Adrenal gland (tissue), 12 donors: ENCODE data around the gene ZSWIM9. TPM values are rescaled to one million over a fixed set of nuclear protein-coding genes. Genes with fewer than 3 reads are reported as not detected.
"Not testable (repeated sequence)": the region's sequence is repeated elsewhere in the genome, so short reads cannot be mapped to it uniquely, and the experiment has no call there.

Experiments used
- DNase-seq, 7 donors: peaks; one replicate each; pipeline ENCODE4 v3.0.0-alpha.2; 2019 to 2020
- H3K27ac ChIP-seq, 5 donors: fragments of 200-600 bp; sonication (generic) in 4 of 5; 1 replicate in 3 of 5; 2 replicates in 2 of 5; pipeline versions ENCODE4 v1.5.1 to v1.8.0; 2016 to 2020; ENCODE audit warnings: mild to moderate bottlenecking in 1 of 5
- H3K27me3 ChIP-seq: fragments of 200-600 bp; 2 replicates; pipeline ENCODE4 v1.8.0; 2021
- H3K36me3 ChIP-seq, 2 donors: fragments of 200-600 bp; replicated peaks in 1 of 2; 1 replicate in 1 of 2; 2 replicates in 1 of 2; pipeline versions ENCODE4 v1.5.1 to v1.8.0; 2018 to 2022
- H3K4me1 ChIP-seq, 2 donors: fragments of 200-600 bp; replicated peaks in 1 of 2; 1 replicate in 1 of 2; 2 replicates in 1 of 2; pipeline versions ENCODE4 v1.5.1 to v1.8.0; 2018 to 2021
- H3K4me3 ChIP-seq, 4 donors: fragments of 200-600 bp; sonication (generic) in 3 of 4; one replicate each; pipeline ENCODE4 v1.5.1; 2016 to 2018
- H3K9me3 ChIP-seq, 3 donors: fragments of 200-600 bp; sonication (generic) in 1 of 3; replicated peaks in 1 of 3; 1 replicate in 2 of 3; 2 replicates in 1 of 3; pipeline versions ENCODE4 v1.5.1 to v1.8.0; 2016 to 2021
- POLR2A ChIP-seq, 2 donors: fragments of 450-650 bp; IDR thresholded peaks; one replicate each; pipeline ENCODE4 v1.6.1; 2017; ENCODE audit warnings: antibody characterized with exemption in 2 of 2, mild to moderate bottlenecking in 2 of 2, moderate library complexity in 1 of 2
- WGBS, 4 donors: extraction: QIAGEN DNeasy Blood & Tissue Kit in 2 of 4; methylation state at CpG; one replicate each; pipeline versions ENCODE4 v1.1.5 to v1.1.7; 2013 to 2017; 5-methylcytosine and 5-hydroxymethylcytosine counted together
- intact Hi-C, 2 donors: fragments of 100-400 bp; cut with DNase I; formaldehyde crosslinking; loops; one replicate each; pipeline versions ENCODE4 v1.14.1 to v1.15.0; 2022 to 2023
- polyA plus RNA-seq, 3 donors: library from polyadenylated mRNA; stranded (reverse); fragments of 200-250 nt in 2 of 3; fragments of 350-450 nt in 1 of 3; fragmentation: Illumina TruSeq in 1 of 3; extraction: RNeasy Lipid Tissue Mini Kit (QIAGEN cat#74804) in 1 of 3; gene quantifications; one replicate each; pipeline ENCODE4 v1.2.3, GENCODE V29; 2013 to 2014
- total RNA-seq, 9 donors: library from RNA; depleted of rRNA in 4 of 9; stranded (reverse); fragments of >200 nt in 4 of 9; fragments of 120-200 nt in 1 of 9; fragmentation: NEBNext Ultra II Directional in 1 of 9; extraction: Animal tissue kit (Norgen Biotek cat#: 25700) in 1 of 9; gene quantifications; one replicate each; pipeline versions ENCODE4 v1.1.0 to v1.2.4, GENCODE V29; 2013 to 2023
- TF ChIP-seq, protein P1 (sequence below), 6 experiments: fragments of 450-650 bp in 4 of 6; fragments of 200-600 bp in 2 of 6; sonication (generic) in 1 of 6; IDR thresholded peaks; 1 replicate in 5 of 6; 2 replicates in 1 of 6; pipeline versions ENCODE4 v1.5.1 to v1.8.0; 2016 to 2021; ENCODE audit warnings: antibody characterized with exemption in 6 of 6, mild to moderate bottlenecking in 2 of 6, moderate library complexity in 1 of 6
- donor health status: healthy with polysubstance abuse.
- donor health status: Bipolar disorder and iron deficiency.
- donor health status: DM: yes; HTN: yes; CAD: no.
- donor health status: DM: no; HTN: no; CAD: no.
- donor health status: DM: no; HTN: no; CAD: no.
- donor health status: DM: yes; HTN: yes; CAD: no.

ZSWIM9 gene
- total and polyA plus RNA-seq, 12 donors, result 0.52 to 8.0 (median 3.8) TPM

DNA sequence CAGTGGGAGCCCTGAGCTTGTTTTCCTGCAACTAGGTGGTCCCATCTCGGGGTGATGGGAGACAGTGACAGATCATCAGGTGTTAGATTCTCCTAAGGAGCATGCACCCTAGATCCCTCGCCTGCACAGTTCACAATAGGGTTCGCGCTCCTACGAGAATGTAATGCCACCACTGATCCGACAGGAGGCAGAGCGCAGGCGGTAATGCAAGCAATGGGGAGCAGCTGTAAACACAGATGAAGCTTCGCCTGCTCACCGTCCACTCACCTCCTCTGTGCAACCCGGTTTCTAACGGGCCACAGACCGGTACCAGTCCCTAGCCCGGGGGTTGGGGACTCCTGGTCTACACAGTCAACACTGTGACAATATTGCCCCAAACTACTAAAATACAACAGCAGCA, 46.5 kb downstream of the ZSWIM9 start:
- no peak for TF ChIP-seq POLR2A (IDR thresholded peaks at IDR 0.05)
- TF ChIP-seq, protein P1, sequence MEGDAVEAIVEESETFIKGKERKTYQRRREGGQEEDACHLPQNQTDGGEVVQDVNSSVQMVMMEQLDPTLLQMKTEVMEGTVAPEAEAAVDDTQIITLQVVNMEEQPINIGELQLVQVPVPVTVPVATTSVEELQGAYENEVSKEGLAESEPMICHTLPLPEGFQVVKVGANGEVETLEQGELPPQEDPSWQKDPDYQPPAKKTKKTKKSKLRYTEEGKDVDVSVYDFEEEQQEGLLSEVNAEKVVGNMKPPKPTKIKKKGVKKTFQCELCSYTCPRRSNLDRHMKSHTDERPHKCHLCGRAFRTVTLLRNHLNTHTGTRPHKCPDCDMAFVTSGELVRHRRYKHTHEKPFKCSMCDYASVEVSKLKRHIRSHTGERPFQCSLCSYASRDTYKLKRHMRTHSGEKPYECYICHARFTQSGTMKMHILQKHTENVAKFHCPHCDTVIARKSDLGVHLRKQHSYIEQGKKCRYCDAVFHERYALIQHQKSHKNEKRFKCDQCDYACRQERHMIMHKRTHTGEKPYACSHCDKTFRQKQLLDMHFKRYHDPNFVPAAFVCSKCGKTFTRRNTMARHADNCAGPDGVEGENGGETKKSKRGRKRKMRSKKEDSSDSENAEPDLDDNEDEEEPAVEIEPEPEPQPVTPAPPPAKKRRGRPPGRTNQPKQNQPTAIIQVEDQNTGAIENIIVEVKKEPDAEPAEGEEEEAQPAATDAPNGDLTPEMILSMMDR (IDR thresholded peaks at IDR 0.05), result no peak
- H3K27me3 ChIP-seq, result no peaks in the 10 kb centered on the region
- peaks cover 0 to 3% of the 10 kb centered on the region in 2 donors for H3K36me3 ChIP-seq
- intact Hi-C loops, result no loop called here
- no peak overlapping the region for H3K4me3 ChIP-seq
- no peak overlapping the region for H3K27ac ChIP-seq
- no peaks in the 10 kb centered on the region for H3K4me1 ChIP-seq
- WGBS, 4 donors, result 78 to 93% (median 87%) methylated on average over 8 to 14 of the region's 14 CpGs
- no peak for DNase-seq
- H3K9me3 ChIP-seq, result no peaks in the 10 kb centered on the region

DNA sequence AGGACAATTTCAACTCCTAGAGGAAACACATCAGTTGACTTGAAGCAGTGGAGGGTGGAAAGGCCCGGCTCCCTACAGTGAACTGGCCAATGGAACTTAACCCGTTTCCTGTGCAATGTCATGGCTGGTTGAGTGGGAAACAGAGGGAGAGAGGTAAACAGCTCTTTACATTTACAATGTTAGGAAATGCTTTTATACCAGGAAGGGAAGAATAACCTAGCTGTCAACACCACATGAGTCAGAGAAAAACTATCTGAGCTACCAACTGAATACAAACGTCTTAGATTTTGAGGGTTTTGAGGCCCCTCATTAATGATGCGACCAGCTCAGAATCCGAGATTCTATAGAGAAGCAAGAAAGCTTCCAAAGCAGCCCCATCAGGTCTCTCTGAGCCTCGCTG, 48.5 kb downstream of the ZSWIM9 start:
- DNase-seq, result no peak
- no peaks in the 10 kb centered on the region for H3K9me3 ChIP-seq
- H3K36me3 ChIP-seq, result peaks cover 0 to 2% of the 10 kb centered on the region in 2 donors
- H3K4me1 ChIP-seq, result no peaks in the 10 kb centered on the region
- intact Hi-C loops, result no loop called here
- no peak overlapping the region for H3K27ac ChIP-seq
- TF ChIP-seq POLR2A (IDR thresholded peaks at IDR 0.05), result no peak
- TF ChIP-seq, protein P1 (IDR thresholded peaks at IDR 0.05), result no peak
- WGBS, 4 donors, result 91 to 95% (median 94%) methylated on average over 6 of the region's 6 CpGs
- H3K4me3 ChIP-seq, result no peak overlapping the region
- no peaks in the 10 kb centered on the region for H3K27me3 ChIP-seq

DNA sequence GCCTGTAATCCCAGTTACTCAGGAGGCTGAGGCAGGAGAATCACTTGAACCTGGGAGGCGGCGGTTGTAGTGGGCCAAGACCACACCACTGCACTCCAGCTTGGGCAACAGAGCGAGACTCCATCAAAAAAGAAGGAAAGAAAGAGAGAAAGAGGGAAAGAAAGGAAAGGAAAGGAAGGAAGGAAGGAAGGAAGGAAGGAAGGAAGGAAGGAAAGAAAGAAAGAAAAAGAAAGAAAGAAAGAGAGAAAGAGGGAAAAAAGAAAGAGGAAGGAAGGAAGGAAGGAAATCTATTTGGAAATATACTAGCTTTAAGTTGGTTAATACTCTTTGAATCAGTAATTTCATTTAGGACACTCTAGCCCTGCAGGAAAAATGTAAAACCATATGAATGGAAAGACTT, 50.3 kb downstream of the ZSWIM9 start:
- H3K4me3 ChIP-seq, H3K36me3 ChIP-seq, DNase-seq, H3K27me3 ChIP-seq, intact Hi-C loops, H3K9me3 ChIP-seq, H3K4me1 ChIP-seq, H3K27ac ChIP-seq: not testable (repeated sequence)
- WGBS, 4 donors, result 93 to 100% (median 98%) methylated on average over 3 of the region's 3 CpGs

DNA sequence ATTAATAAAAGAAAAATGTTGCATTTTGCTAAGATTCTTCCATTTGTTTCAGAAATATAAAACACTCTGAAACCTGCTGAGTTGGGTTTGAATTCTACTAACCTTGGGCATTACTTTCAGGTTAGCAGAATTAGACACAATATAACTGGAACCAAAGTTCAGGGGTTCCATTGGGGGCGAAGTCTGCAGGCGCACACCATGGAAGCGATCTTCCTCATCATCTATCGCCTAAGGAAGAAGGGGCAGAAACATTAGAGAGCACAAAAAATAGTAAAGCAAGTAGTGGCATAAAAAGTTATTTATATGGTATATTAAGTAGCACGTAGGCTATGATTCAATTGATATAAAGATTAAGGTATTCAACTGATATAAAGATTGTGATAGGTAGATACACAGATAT, 51.1 kb downstream of the ZSWIM9 start:
- DNase-seq, result no peak
- 96 to 99% (median 97%) methylated on average over 5 of the region's 5 CpGs for WGBS, 4 donors
- no peak for TF ChIP-seq POLR2A (IDR thresholded peaks at IDR 0.05)
- TF ChIP-seq, protein P1 (IDR thresholded peaks at IDR 0.05), result no peak
- H3K4me3 ChIP-seq, result no peak overlapping the region
- no peaks in the 10 kb centered on the region for H3K27me3 ChIP-seq
- peaks cover 0 to 4% of the 10 kb centered on the region in 2 donors for H3K36me3 ChIP-seq
- no peaks in the 10 kb centered on the region for H3K4me1 ChIP-seq
- no peaks in the 10 kb centered on the region for H3K9me3 ChIP-seq
- no peak overlapping the region for H3K27ac ChIP-seq
- intact Hi-C loops, result no loop called here

DNA sequence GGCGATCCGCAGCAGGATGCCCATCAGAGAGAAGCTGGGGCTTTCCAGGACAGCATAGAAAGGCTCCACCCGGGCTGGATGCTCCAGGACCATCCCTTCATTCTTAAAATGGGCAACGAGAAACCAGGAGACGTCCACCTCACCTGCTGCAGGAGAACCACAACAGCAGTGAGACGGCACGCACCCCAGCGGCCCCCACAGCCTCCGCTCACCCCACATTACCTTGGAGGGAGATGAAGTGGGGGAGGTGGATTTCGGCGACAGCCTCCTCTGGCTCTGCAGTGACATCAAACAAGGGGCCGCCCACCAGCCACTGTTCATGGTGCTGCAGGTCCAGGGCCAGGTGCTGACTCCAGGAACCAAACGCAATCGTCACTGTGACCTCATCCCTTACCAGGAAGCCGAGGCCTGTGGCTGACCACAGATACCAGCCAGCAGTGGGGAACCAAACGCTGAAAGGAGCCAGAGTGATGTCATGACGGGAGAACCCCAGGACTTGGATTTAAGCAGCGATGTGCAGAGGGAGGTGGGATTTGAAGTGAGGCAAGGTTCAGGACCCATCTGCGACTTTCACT, 60.2 kb downstream of the ZSWIM9 start:
- H3K27me3 ChIP-seq, result no peaks in the 10 kb centered on the region
- H3K9me3 ChIP-seq, result no peaks in the 10 kb centered on the region
- H3K4me3 ChIP-seq, result no peak overlapping the region
- intact Hi-C loops, result no loop called here
- TF ChIP-seq, protein P1 (IDR thresholded peaks at IDR 0.05), result no peak
- no peak overlapping the region for H3K27ac ChIP-seq
- H3K36me3 ChIP-seq, result peaks cover 0 to 64% of the 10 kb centered on the region in 2 donors
- H3K4me1 ChIP-seq, result no peaks in the 10 kb centered on the region
- DNase-seq, result no peak
- WGBS, 4 donors, result 82 to 92% (median 85%) methylated on average over 18 to 19 of the region's 19 CpGs
